Vagina (tissue), 2 donors: Measurements from ENCODE around the gene ESPNL. TPM values are rescaled to one million over a fixed set of nuclear protein-coding genes. Genes with fewer than 3 reads are reported as not detected.

Experiments
- DNase-seq, 2 donors: peaks; one replicate each; pipeline ENCODE4 v3.0.0-alpha.2; 2017; ENCODE audit errors: extremely low spot score in 2 of 2
- H3K27ac ChIP-seq: fragments of 200-600 bp; sonication (generic); one replicate; pipeline ENCODE4 v1.5.1; 2019
- H3K27me3 ChIP-seq: fragments of 200-600 bp; sonication (generic); one replicate; pipeline ENCODE4 v1.5.1; 2019
- H3K36me3 ChIP-seq, 2 donors: fragments of 200-600 bp; sonication (generic); one replicate each; pipeline ENCODE4 v1.5.1; 2017 to 2019
- H3K4me1 ChIP-seq: fragments of 200-600 bp; sonication (generic); one replicate; pipeline ENCODE4 v1.5.1; 2019
- H3K4me3 ChIP-seq, 2 donors: fragments of 200-600 bp; sonication (generic); 1 replicate in 1 of 2; 2 replicates in 1 of 2; pipeline ENCODE4 v1.5.1; 2016 to 2019
- H3K9me3 ChIP-seq: fragments of 200-600 bp; sonication (generic); one replicate; pipeline ENCODE4 v1.5.1; 2019
- POLR2A ChIP-seq, 2 donors: fragments of 450-650 bp; IDR thresholded peaks; one replicate each; pipeline ENCODE4 v1.6.1; 2017; ENCODE audit warnings: antibody characterized with exemption in 2 of 2, mild to moderate bottlenecking in 2 of 2, moderate library complexity in 2 of 2
- POLR2AphosphoS5 ChIP-seq, 2 donors: sonication (generic); formaldehyde crosslinking; IDR thresholded peaks; one replicate each; pipeline ENCODE4 v1.9.0; 2017; ENCODE audit warnings: antibody characterized with exemption in 2 of 2, mild to moderate bottlenecking in 2 of 2, low read depth in 1 of 2; ENCODE audit not compliant: insufficient read depth in 1 of 2
- intact Hi-C: fragments of 100-400 bp; cut with DNase I; formaldehyde crosslinking; loops from one replicate; pipeline ENCODE4 v1.15.1; 2023
- total RNA-seq: library from RNA; depleted of rRNA; stranded (reverse); fragments of >200 nt; gene quantifications from one replicate; pipeline ENCODE4 v1.2.3, GENCODE V29; 2016
- TF ChIP-seq, protein P1 (sequence below), 3 experiments: fragments of 450-650 bp in 2 of 3; fragments of 200-600 bp in 1 of 3; sonication (generic) in 1 of 3; IDR thresholded peaks; one replicate each; pipeline ENCODE4 v1.5.1; 2017 to 2019; ENCODE audit warnings: antibody characterized with exemption in 3 of 3, mild to moderate bottlenecking in 2 of 3, moderate library complexity in 2 of 3

Gene ESPNL
- total RNA-seq, 1 donor from 2014 or later: 0.74 TPM

DNA sequence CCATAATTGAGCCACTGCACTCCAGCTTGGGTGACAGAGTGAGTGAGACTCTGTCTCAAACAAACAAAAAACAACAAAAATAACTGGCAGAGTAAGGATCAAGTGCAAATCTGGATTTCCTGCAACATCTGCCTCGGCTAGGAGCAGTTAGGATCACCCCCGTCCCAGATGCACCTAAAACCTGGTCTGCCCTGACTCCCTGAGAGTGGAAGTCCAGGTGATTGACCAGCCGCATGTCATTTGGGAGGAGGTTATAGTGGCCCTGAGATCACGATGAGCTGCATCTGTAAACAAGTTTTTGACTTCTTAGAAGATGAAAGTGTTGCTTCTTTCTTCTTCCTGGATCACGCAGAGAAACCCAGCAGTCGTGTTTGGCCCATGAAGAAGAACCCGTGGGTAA, 5.0 kb upstream of the ESPNL start:
- Histone ChIP-seq H3K36me3 (no peaks in the 10 kb centered on the region), H3K9me3 (no peaks in the 10 kb centered on the region), H3K4me1 (no peaks in the 10 kb centered on the region), H3K27ac (no peak overlapping the region), H3K4me3 (no peak overlapping the region), H3K27me3 (no peaks in the 10 kb centered on the region)
- intact Hi-C loops: no loop called here
- no peak for DNase-seq
- TF ChIP-seq POLR2A (IDR thresholded peaks at IDR 0.05): no peak

DNA sequence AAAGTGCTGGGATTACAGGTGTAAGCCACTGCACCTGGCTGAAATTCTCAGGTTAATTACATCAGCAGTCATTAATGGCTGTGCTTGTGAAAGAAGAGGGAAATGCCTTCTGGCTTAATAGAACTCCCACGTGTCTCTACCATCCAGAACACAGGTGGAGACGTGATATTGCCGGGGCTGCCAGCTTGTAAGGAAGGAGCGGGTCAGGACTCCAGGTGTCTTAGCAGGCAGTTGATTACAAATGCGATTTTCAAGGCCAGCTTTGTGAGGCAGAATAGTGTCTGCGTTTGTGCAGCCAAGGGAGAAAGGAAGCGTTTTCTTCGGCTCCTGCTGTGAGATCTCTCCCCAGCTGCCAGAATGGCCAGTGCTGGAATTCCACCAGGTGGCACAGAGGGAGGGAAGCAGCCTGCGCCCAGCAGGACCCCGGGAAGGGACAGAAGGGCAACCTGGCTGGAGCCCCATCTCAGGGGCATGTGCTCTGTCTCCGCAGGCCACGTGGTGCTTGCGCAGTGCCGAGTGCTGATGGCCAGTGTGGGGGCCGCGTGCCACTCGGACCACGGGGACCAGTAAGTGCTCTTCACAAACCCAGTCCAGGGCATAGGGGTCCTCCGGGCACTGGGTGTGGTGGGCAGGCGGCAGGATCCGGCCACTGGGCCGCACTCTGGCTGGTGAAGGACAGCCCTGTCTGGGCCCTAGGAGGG, 3.7 kb upstream of the ESPNL start:
- peak in 1 of 2 donors; percentile 65 for DNase-seq
- H3K9me3 ChIP-seq: no peaks in the 10 kb centered on the region
- TF ChIP-seq, protein P1, sequence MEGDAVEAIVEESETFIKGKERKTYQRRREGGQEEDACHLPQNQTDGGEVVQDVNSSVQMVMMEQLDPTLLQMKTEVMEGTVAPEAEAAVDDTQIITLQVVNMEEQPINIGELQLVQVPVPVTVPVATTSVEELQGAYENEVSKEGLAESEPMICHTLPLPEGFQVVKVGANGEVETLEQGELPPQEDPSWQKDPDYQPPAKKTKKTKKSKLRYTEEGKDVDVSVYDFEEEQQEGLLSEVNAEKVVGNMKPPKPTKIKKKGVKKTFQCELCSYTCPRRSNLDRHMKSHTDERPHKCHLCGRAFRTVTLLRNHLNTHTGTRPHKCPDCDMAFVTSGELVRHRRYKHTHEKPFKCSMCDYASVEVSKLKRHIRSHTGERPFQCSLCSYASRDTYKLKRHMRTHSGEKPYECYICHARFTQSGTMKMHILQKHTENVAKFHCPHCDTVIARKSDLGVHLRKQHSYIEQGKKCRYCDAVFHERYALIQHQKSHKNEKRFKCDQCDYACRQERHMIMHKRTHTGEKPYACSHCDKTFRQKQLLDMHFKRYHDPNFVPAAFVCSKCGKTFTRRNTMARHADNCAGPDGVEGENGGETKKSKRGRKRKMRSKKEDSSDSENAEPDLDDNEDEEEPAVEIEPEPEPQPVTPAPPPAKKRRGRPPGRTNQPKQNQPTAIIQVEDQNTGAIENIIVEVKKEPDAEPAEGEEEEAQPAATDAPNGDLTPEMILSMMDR (IDR thresholded peaks at IDR 0.05): no peak
- no peak for TF ChIP-seq POLR2A (IDR thresholded peaks at IDR 0.05)
- no peak for TF ChIP-seq POLR2AphosphoS5 (IDR thresholded peaks at IDR 0.05; ENCODE audit: insufficient read depth in 1 of 2, low read depth in 1 of 2)

DNA sequence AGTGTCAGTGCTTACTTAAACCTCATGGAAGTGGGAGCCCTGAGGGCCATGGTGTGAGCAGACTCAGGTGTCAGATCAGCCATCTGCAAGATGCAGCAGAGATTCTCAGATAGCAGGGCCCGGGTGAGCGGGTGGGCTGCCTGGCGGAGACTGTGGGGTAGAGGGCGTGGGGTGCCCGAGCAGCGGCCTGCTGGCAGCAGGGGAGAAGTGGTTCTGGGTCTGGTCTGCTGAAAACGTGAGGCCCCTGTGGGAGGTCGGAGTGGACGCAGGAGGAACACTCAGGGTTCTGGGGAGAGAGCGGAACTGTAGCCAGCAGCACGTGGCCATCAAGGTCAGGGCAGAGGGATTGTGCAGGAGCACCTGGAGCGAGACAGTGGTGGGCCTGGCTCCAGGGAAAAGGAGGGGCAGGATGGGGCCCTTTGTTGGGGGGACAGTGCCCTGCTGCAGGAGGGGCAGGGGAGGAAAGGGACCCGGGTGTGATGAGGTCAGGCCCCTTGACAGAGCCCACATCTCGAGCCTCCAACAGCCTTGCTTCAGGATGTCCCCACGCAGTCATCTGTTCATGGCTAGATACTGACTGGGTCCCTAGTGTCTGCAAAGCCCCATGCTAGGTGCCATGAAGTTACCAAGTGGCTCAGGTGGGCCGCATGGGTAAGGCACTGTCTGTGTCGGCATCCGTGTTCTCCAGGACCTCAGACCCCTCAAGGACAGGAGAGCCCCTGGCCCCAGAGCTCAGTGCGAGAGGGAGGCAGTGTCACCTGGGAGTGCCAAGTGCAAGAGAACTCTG, 2.7 kb upstream of the ESPNL start:
- H3K36me3 ChIP-seq: no peaks in the 10 kb centered on the region
- TF ChIP-seq, protein P1 (IDR thresholded peaks at IDR 0.05): no peak
- TF ChIP-seq POLR2A (IDR thresholded peaks at IDR 0.05) (no peak), POLR2AphosphoS5 (IDR thresholded peaks at IDR 0.05; ENCODE audit: insufficient read depth in 1 of 2, low read depth in 1 of 2) (no peak)
- no peaks in the 10 kb centered on the region for H3K27me3 ChIP-seq
- H3K4me3 ChIP-seq: no peak overlapping the region
- no peaks in the 10 kb centered on the region for H3K9me3 ChIP-seq
- no peaks in the 10 kb centered on the region for H3K4me1 ChIP-seq
- H3K27ac ChIP-seq: no peak overlapping the region
- intact Hi-C loops: no loop called here
- DNase-seq: no peak

More for the DNA sequence above, 3.7 kb upstream of the ESPNL start:
- H3K27ac ChIP-seq: no peak overlapping the region
- H3K4me3 ChIP-seq: no peak overlapping the region
- H3K27me3 ChIP-seq: no peaks in the 10 kb centered on the region
- H3K36me3 ChIP-seq: no peaks in the 10 kb centered on the region
- intact Hi-C loops: no loop called here
- no peaks in the 10 kb centered on the region for H3K4me1 ChIP-seq

DNA sequence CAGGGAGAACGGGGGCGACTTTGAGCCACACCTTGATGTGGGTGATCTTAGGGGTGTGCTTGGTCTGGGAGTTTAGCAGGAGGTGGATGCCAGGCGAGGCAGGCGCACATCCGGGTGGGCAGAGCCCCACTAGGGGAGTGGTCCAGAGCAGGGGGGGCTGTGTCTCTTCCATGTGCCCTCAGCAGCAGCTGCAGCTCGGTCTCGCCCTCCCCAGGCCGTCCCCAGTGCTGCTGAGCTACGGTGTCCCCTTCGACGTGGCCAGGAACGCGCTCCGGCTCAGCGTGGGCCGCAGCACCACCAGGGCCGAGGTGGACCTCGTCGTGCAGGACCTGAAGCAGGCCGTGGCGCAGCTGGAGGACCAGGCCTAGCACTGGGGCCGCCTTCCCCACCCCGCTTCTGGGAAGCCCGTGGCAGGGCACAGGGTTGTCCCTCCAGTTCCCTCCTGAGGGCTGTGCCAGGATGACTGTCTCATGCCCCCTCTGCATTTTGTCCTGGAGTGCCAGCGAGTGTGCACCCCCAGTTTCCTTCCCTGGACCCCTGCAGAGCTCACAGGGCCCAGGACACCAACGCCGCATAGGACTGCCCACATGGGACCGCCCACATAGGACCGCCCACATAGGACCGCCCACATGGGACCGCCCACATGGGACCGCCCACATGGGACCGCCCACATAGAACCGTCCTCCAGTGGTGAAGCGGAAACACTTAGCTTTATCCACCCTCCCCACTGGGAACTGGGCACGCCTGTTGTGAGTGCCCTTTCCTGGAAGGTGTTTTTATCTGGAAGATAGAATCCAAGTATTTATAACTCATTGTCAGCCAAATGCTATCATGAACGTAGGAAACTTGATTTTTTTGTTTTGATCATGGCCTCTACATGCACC, 1.9 kb upstream of the ESPNL start:
- Histone ChIP-seq H3K4me1 (no peaks in the 10 kb centered on the region), H3K9me3 (no peaks in the 10 kb centered on the region), H3K27me3 (no peaks in the 10 kb centered on the region), H3K4me3 (no peak overlapping the region), H3K27ac (no peak overlapping the region), H3K36me3 (no peaks in the 10 kb centered on the region)
- TF ChIP-seq, protein P1 (IDR thresholded peaks at IDR 0.05): no peak
- TF ChIP-seq POLR2A (IDR thresholded peaks at IDR 0.05) (no peak), POLR2AphosphoS5 (IDR thresholded peaks at IDR 0.05; ENCODE audit: insufficient read depth in 1 of 2, low read depth in 1 of 2) (no peak)
- DNase-seq: peak; percentile 43 to 78
- intact Hi-C loops: no loop called here
